ENCODE data around the gene PLXNA2. TPM values are rescaled to one million over a fixed set of nuclear protein-coding genes. Genes with fewer than 3 reads are reported as not detected.

PLXNA2 gene
- total RNA-seq, 2 experiments from 2014 or later: 0.15 to 0.26 TPM

GRCh38 chr1:208156741-208157140, 87.4 kb downstream of the PLXNA2 start:
- Mint-ChIP-seq H3K4me3 (no peak overlapping the region), H3K4me1 (no peaks in the 10 kb centered on the region), H3K9me3 (ENCODE audit: low read depth) (no peaks in the 10 kb centered on the region), H3K36me3 (no peaks in the 10 kb centered on the region), H3K27ac (no peak overlapping the region), H3K27me3 (peaks cover 17% of the 10 kb centered on the region)
- DNase-seq (no peak), ATAC-seq (no peak)
- CTCF ChIA-PET: interaction anchor here (1.1 kb wide), 1 partner anchor 88 kb away, joined by 3 read pairs; no protein-coding TSS in a partner anchor

GRCh38 chr1:208156310-208156709, 87.9 kb downstream of the PLXNA2 start:
- no peaks in the 10 kb centered on the region for H3K4me1 Mint-ChIP-seq
- H3K9me3 Mint-ChIP-seq (ENCODE audit: low read depth): no peaks in the 10 kb centered on the region
- no peak overlapping the region for H3K27ac Mint-ChIP-seq
- CTCF ChIA-PET: interaction anchor here (1.1 kb wide), 1 partner anchor 89 kb away, joined by 3 read pairs; no protein-coding TSS in a partner anchor
- no peak for ATAC-seq
- no peak overlapping the region for H3K4me3 Mint-ChIP-seq
- no peak for DNase-seq
- H3K36me3 Mint-ChIP-seq: no peaks in the 10 kb centered on the region
- peaks cover 17% of the 10 kb centered on the region for H3K27me3 Mint-ChIP-seq

GRCh38 chr1:208154679-208155642, 89.2 kb downstream of the PLXNA2 start:
- Mint-ChIP-seq H3K9me3 (ENCODE audit: low read depth) (no peaks in the 10 kb centered on the region), H3K4me1 (no peaks in the 10 kb centered on the region), H3K27ac (no peak overlapping the region), H3K36me3 (no peaks in the 10 kb centered on the region), H3K27me3 (peaks cover 17% of the 10 kb centered on the region), H3K4me3 (no peak overlapping the region)
- no peak for DNase-seq
- CTCF ChIA-PET: interaction anchor here (0.5 kb wide), 1 partner anchor 937 kb away, joined by 3 read pairs; no protein-coding TSS in a partner anchor
- no peak for ATAC-seq

- Mint-ChIP-seq H3K27ac (no peak overlapping the region), H3K4me1 (no peaks in the 10 kb centered on the region), H3K4me3 (no peak overlapping the region), H3K36me3 (no peaks in the 10 kb centered on the region), H3K9me3 (ENCODE audit: low read depth) (no peaks in the 10 kb centered on the region), H3K27me3 (peaks cover 17% of the 10 kb centered on the region)
- DNase-seq (no peak), ATAC-seq (no peak)
- CTCF ChIA-PET: no interaction called here
Measured at GRCh38 chr1:208154040-208154439, 90.1 kb downstream of the PLXNA2 start.

GRCh38 chr1:208153386-208153785, 90.8 kb downstream of the PLXNA2 start:
- peaks cover 17% of the 10 kb centered on the region for H3K27me3 Mint-ChIP-seq
- H3K36me3 Mint-ChIP-seq: no peaks in the 10 kb centered on the region
- no peaks in the 10 kb centered on the region for H3K4me1 Mint-ChIP-seq
- DNase-seq (no peak), ATAC-seq (no peak)
- H3K9me3 Mint-ChIP-seq (ENCODE audit: low read depth): no peaks in the 10 kb centered on the region
- H3K4me3 Mint-ChIP-seq: no peak overlapping the region
- H3K27ac Mint-ChIP-seq: no peak overlapping the region
- CTCF ChIA-PET: no interaction called here

GRCh38 chr1:208151728-208152598, 92.2 kb downstream of the PLXNA2 start:
- H3K4me1 Mint-ChIP-seq: no peaks in the 10 kb centered on the region
- no peaks in the 10 kb centered on the region for H3K36me3 Mint-ChIP-seq
- H3K9me3 Mint-ChIP-seq (ENCODE audit: low read depth): no peaks in the 10 kb centered on the region
- DNase-seq: no peak
- H3K27ac Mint-ChIP-seq: no peak overlapping the region
- CTCF ChIA-PET: no interaction called here
- peaks cover 7% of the 10 kb centered on the region for H3K27me3 Mint-ChIP-seq
- no peak overlapping the region for H3K4me3 Mint-ChIP-seq
- no peak for ATAC-seq

GRCh38 chr1:208150833-208151458, 93.2 kb downstream of the PLXNA2 start:
- Mint-ChIP-seq H3K36me3 (no peaks in the 10 kb centered on the region), H3K9me3 (ENCODE audit: low read depth) (no peaks in the 10 kb centered on the region), H3K4me3 (no peak overlapping the region), H3K27me3 (peaks cover 9% of the 10 kb centered on the region), H3K4me1 (no peaks in the 10 kb centered on the region), H3K27ac (no peak overlapping the region)
- no peak for DNase-seq
- ATAC-seq: no peak
- CTCF ChIA-PET: interaction anchor here (1.5 kb wide), 1 partner anchor 19 kb away, joined by 7 read pairs; no protein-coding TSS in a partner anchor

- Mint-ChIP-seq H3K4me3 (no peak overlapping the region), H3K27me3 (peaks cover 9% of the 10 kb centered on the region)
- CTCF ChIA-PET: interaction anchor here (1.5 kb wide), 1 partner anchor 18 kb away, joined by 7 read pairs; no protein-coding TSS in a partner anchor
Measured at GRCh38 chr1:208149776-208150514, 94.2 kb downstream of the PLXNA2 start.

GRCh38 chr1:208149213-208149612, 95.0 kb downstream of the PLXNA2 start:
- no peaks in the 10 kb centered on the region for H3K9me3 Mint-ChIP-seq (ENCODE audit: low read depth)
- H3K27ac Mint-ChIP-seq: no peak overlapping the region
- ATAC-seq: no peak
- CTCF ChIA-PET: interaction anchor here (1.5 kb wide), 1 partner anchor 17 kb away, joined by 7 read pairs; no protein-coding TSS in a partner anchor
- H3K4me3 Mint-ChIP-seq: no peak overlapping the region
- no peaks in the 10 kb centered on the region for H3K4me1 Mint-ChIP-seq
- DNase-seq: no peak
- H3K27me3 Mint-ChIP-seq: peaks cover 4% of the 10 kb centered on the region
- no peaks in the 10 kb centered on the region for H3K36me3 Mint-ChIP-seq

More at GRCh38 chr1:208149776-208150514, 94.2 kb downstream of the PLXNA2 start:
- ATAC-seq: no peak
- H3K36me3 Mint-ChIP-seq: no peaks in the 10 kb centered on the region
- no peaks in the 10 kb centered on the region for H3K4me1 Mint-ChIP-seq
- no peak for DNase-seq
- H3K9me3 Mint-ChIP-seq (ENCODE audit: low read depth): no peaks in the 10 kb centered on the region
- H3K27ac Mint-ChIP-seq: no peak overlapping the region

- no peak overlapping the region for H3K27ac Mint-ChIP-seq
- no peaks in the 10 kb centered on the region for H3K9me3 Mint-ChIP-seq (ENCODE audit: low read depth)
- CTCF ChIA-PET: interaction anchor here (2.0 kb wide), 1 partner anchor 127 kb away, joined by 4 read pairs; no protein-coding TSS in a partner anchor
- H3K27me3 Mint-ChIP-seq: peaks cover 4% of the 10 kb centered on the region
- no peaks in the 10 kb centered on the region for H3K4me1 Mint-ChIP-seq
- H3K36me3 Mint-ChIP-seq: no peaks in the 10 kb centered on the region
- no peak for ATAC-seq
- no peak for DNase-seq
- no peak overlapping the region for H3K4me3 Mint-ChIP-seq
Measured at GRCh38 chr1:208148380-208148779, 95.8 kb downstream of the PLXNA2 start.

GRCh38 chr1:208146650-208147049, 97.5 kb downstream of the PLXNA2 start:
- no peaks in the 10 kb centered on the region for H3K36me3 Mint-ChIP-seq
- CTCF ChIA-PET: interaction anchor here (0.5 to 2.0 kb wide), 3 partner anchors 15 to 125 kb away, joined by 3 to 4 read pairs (median 4); no protein-coding TSS in a partner anchor
- H3K27ac Mint-ChIP-seq: no peak overlapping the region
- no peaks in the 10 kb centered on the region for H3K9me3 Mint-ChIP-seq (ENCODE audit: low read depth)
- H3K4me3 Mint-ChIP-seq: no peak overlapping the region
- H3K4me1 Mint-ChIP-seq: no peaks in the 10 kb centered on the region
- ATAC-seq: no peak
- DNase-seq: no peak
- peaks cover 2% of the 10 kb centered on the region for H3K27me3 Mint-ChIP-seq

- Mint-ChIP-seq H3K4me1 (no peaks in the 10 kb centered on the region), H3K36me3 (no peaks in the 10 kb centered on the region), H3K4me3 (no peak overlapping the region), H3K27me3 (peaks cover 2% of the 10 kb centered on the region), H3K27ac (no peak overlapping the region), H3K9me3 (ENCODE audit: low read depth) (no peaks in the 10 kb centered on the region)
- CTCF ChIA-PET: no interaction called here
- no peak for ATAC-seq
- DNase-seq: no peak
Measured at GRCh38 chr1:208145167-208145566, 99.0 kb downstream of the PLXNA2 start.
